IPS-15b (cell line): ENCODE measurements around the gene SIRPD.

Experiments used
- H3K27me3 ChIP-seq: one replicate; pipeline ENCODE4 v1.6.1; 2013; ENCODE audit warnings: low read length; ENCODE audit not compliant: control insufficient read depth, insufficient read depth
- H3K36me3 ChIP-seq: one replicate; pipeline ENCODE4 v1.6.1; 2013; ENCODE audit warnings: low read length; ENCODE audit not compliant: control insufficient read depth, insufficient read depth
- H3K4me1 ChIP-seq: one replicate; pipeline ENCODE4 v1.6.1; 2013; ENCODE audit warnings: mild to moderate bottlenecking, low read length; ENCODE audit not compliant: control insufficient read depth, insufficient read depth
- H3K4me3 ChIP-seq: one replicate; pipeline ENCODE4 v1.5.1; 2013; ENCODE audit warnings: low read depth, low read length
- H3K9ac ChIP-seq: one replicate; pipeline ENCODE4 v1.6.1; 2013; ENCODE audit warnings: low read depth, mild to moderate bottlenecking, low read length
- H3K9me3 ChIP-seq: one replicate; pipeline ENCODE4 v1.6.1; 2013; ENCODE audit warnings: mild to moderate bottlenecking, low read length; ENCODE audit not compliant: control insufficient read depth, insufficient read depth

SIRPD gene

GRCh38 chr20:1535420-1536175 is 21.9 kb downstream of the SIRPD start:
- Histone ChIP-seq H3K36me3 (no peaks in the 10 kb centered on the region), H3K4me1 (no peaks in the 10 kb centered on the region), H3K9ac (no peak overlapping the region), H3K9me3 (no peaks in the 10 kb centered on the region), H3K27me3 (no peaks in the 10 kb centered on the region), H3K4me3 (no peak overlapping the region)

- Histone ChIP-seq H3K9ac (no peak overlapping the region), H3K4me3 (no peak overlapping the region), H3K36me3 (no peaks in the 10 kb centered on the region), H3K27me3 (no peaks in the 10 kb centered on the region), H3K9me3 (no peaks in the 10 kb centered on the region), H3K4me1 (no peaks in the 10 kb centered on the region)
Measured at GRCh38 chr20:1534526-1534925, 23.0 kb downstream of the SIRPD start.

- Histone ChIP-seq H3K4me1 (no peaks in the 10 kb centered on the region), H3K9ac (no peak overlapping the region), H3K36me3 (no peaks in the 10 kb centered on the region), H3K9me3 (no peaks in the 10 kb centered on the region), H3K4me3 (no peak overlapping the region), H3K27me3 (no peaks in the 10 kb centered on the region)
Measured at GRCh38 chr20:1533059-1533458, 24.4 kb downstream of the SIRPD start.

GRCh38 chr20:1528811-1529210 is 28.7 kb downstream of the SIRPD start:
- H3K4me1 ChIP-seq, result no peaks in the 10 kb centered on the region

GRCh38 chr20:1527923-1528322 is 29.6 kb downstream of the SIRPD start:
- Histone ChIP-seq H3K36me3 (no peaks in the 10 kb centered on the region), H3K9me3 (no peaks in the 10 kb centered on the region), H3K4me1 (no peaks in the 10 kb centered on the region), H3K9ac (no peak overlapping the region), H3K27me3 (no peaks in the 10 kb centered on the region), H3K4me3 (no peak overlapping the region)

More at GRCh38 chr20:1528811-1529210, 28.7 kb downstream of the SIRPD start:
- H3K9ac ChIP-seq, result no peak overlapping the region
- no peaks in the 10 kb centered on the region for H3K36me3 ChIP-seq
- no peaks in the 10 kb centered on the region for H3K9me3 ChIP-seq
- no peak overlapping the region for H3K4me3 ChIP-seq
- no peaks in the 10 kb centered on the region for H3K27me3 ChIP-seq

- H3K4me3 ChIP-seq, result no peak overlapping the region
- no peaks in the 10 kb centered on the region for H3K27me3 ChIP-seq
- no peaks in the 10 kb centered on the region for H3K36me3 ChIP-seq
- H3K9ac ChIP-seq, result no peak overlapping the region
- no peaks in the 10 kb centered on the region for H3K4me1 ChIP-seq
- no peaks in the 10 kb centered on the region for H3K9me3 ChIP-seq
Measured at GRCh38 chr20:1526896-1527295, 30.6 kb downstream of the SIRPD start.

GRCh38 chr20:1526310-1526709 is 31.2 kb downstream of the SIRPD start:
- Histone ChIP-seq H3K4me3 (no peak overlapping the region), H3K36me3 (no peaks in the 10 kb centered on the region), H3K27me3 (no peaks in the 10 kb centered on the region), H3K4me1 (no peaks in the 10 kb centered on the region), H3K9ac (no peak overlapping the region), H3K9me3 (no peaks in the 10 kb centered on the region)

GRCh38 chr20:1524004-1524403 is 33.5 kb downstream of the SIRPD start:
- Histone ChIP-seq H3K9ac (no peak overlapping the region), H3K27me3 (no peaks in the 10 kb centered on the region), H3K36me3 (no peaks in the 10 kb centered on the region), H3K9me3 (no peaks in the 10 kb centered on the region), H3K4me1 (no peaks in the 10 kb centered on the region), H3K4me3 (no peak overlapping the region)

- no peak overlapping the region for H3K4me3 ChIP-seq
- peaks cover 2% of the 10 kb centered on the region for H3K4me1 ChIP-seq
- no peaks in the 10 kb centered on the region for H3K27me3 ChIP-seq
- H3K9ac ChIP-seq, result no peak overlapping the region
- H3K9me3 ChIP-seq, result no peaks in the 10 kb centered on the region
- H3K36me3 ChIP-seq, result peaks cover 2% of the 10 kb centered on the region
Measured at GRCh38 chr20:1517010-1517409, 40.5 kb downstream of the SIRPD start.

GRCh38 chr20:1513801-1514200 is 43.7 kb downstream of the SIRPD start:
- Histone ChIP-seq H3K4me3 (no peak overlapping the region), H3K4me1 (peaks cover 2% of the 10 kb centered on the region), H3K9ac (no peak overlapping the region), H3K36me3 (peaks cover 2% of the 10 kb centered on the region), H3K27me3 (no peaks in the 10 kb centered on the region), H3K9me3 (no peaks in the 10 kb centered on the region)

GRCh38 chr20:1509237-1509636 is 48.3 kb downstream of the SIRPD start:
- Histone ChIP-seq H3K4me1 (no peaks in the 10 kb centered on the region), H3K27me3 (no peaks in the 10 kb centered on the region), H3K36me3 (no peaks in the 10 kb centered on the region), H3K4me3 (no peak overlapping the region), H3K9ac (no peak overlapping the region), H3K9me3 (no peaks in the 10 kb centered on the region)

- Histone ChIP-seq H3K9ac (no peak overlapping the region), H3K36me3 (no peaks in the 10 kb centered on the region), H3K9me3 (no peaks in the 10 kb centered on the region), H3K4me1 (no peaks in the 10 kb centered on the region), H3K4me3 (no peak overlapping the region), H3K27me3 (no peaks in the 10 kb centered on the region)
Measured at GRCh38 chr20:1508574-1508973, 48.9 kb downstream of the SIRPD start.
